HG02678 (cell line): ENCODE measurements around the gene PSMB7.
A peak's percentile ranks its signal among the peaks of the same experiment; 100 is the strongest.

Source experiments
- ATAC-seq: cut with Tn5 transposase; IDR thresholded peaks from one replicate; pipeline ENCODE4 v1.9.1; 2021; ENCODE audit warnings: mild to moderate bottlenecking, moderate library complexity; ENCODE audit not compliant: unreplicated experiment

The PSMB7 gene

GRCh38 chr9:124415102-124415851 lies at the start of gene PSMB7:
TSS of gene PSMB7 (minus strand) at chr9:124415442. CDS start at chr9:124415425, 17 bp downstream.
- peak; percentile 90 for ATAC-seq

- no peak for ATAC-seq
Measured at GRCh38 chr9:124462739-124463138, 47.5 kb upstream of the PSMB7 start.

- no peak for ATAC-seq
Measured at GRCh38 chr9:124458441-124458840, 43.2 kb upstream of the PSMB7 start.

- no peak for ATAC-seq
Measured at GRCh38 chr9:124457887-124458431, 42.7 kb upstream of the PSMB7 start.

GRCh38 chr9:124457079-124457886 lies 42.0 kb upstream of the PSMB7 start:
- ATAC-seq, result no peak

- ATAC-seq, result no peak
Measured at GRCh38 chr9:124456341-124457078, 41.3 kb upstream of the PSMB7 start.

GRCh38 chr9:124455820-124456219 lies 40.6 kb upstream of the PSMB7 start:
- no peak for ATAC-seq

GRCh38 chr9:124454791-124455443 lies 39.7 kb upstream of the PSMB7 start:
- no peak for ATAC-seq

- ATAC-seq, result no peak
Measured at GRCh38 chr9:124454296-124454695, 39.1 kb upstream of the PSMB7 start.

GRCh38 chr9:124453586-124454191 lies 38.4 kb upstream of the PSMB7 start:
- ATAC-seq, result no peak

GRCh38 chr9:124452841-124453585 lies 37.8 kb upstream of the PSMB7 start:
- no peak for ATAC-seq

- ATAC-seq, result no peak
Measured at GRCh38 chr9:124452326-124452725, 37.1 kb upstream of the PSMB7 start.

- ATAC-seq, result no peak
Measured at GRCh38 chr9:124450931-124451661, 35.9 kb upstream of the PSMB7 start.

- no peak for ATAC-seq
Measured at GRCh38 chr9:124450241-124450924, 35.1 kb upstream of the PSMB7 start, which contains the start of gene ADGRD2. TSS of gene ADGRD2 (plus strand) at chr9:124450451. CDS start at chr9:124451667, 1,216 bp downstream.

GRCh38 chr9:124449381-124450151 lies 34.3 kb upstream of the PSMB7 start:
- ATAC-seq, result no peak

GRCh38 chr9:124448019-124448418 lies 32.8 kb upstream of the PSMB7 start:
- ATAC-seq, result no peak

GRCh38 chr9:124447297-124447661 lies 32.0 kb upstream of the PSMB7 start:
- ATAC-seq, result no peak
